ENCODE data around the gene LRRC4C.

Gene LRRC4C

GRCh38 chr11:41334007-41334933 lies 125.2 kb downstream of the LRRC4C start:
- in situ Hi-C loops (cut with HindIII; ENCODE audit: low sequenced_read_pairs), result no loop called here

GRCh38 chr11:41333357-41333756 lies 126.1 kb downstream of the LRRC4C start:
- in situ Hi-C loops (cut with HindIII; ENCODE audit: low sequenced_read_pairs), result no loop called here

- in situ Hi-C loops (cut with HindIII; ENCODE audit: low sequenced_read_pairs), result no loop called here
Measured at GRCh38 chr11:41328324-41328723, 131.1 kb downstream of the LRRC4C start.

- in situ Hi-C loops (cut with HindIII; ENCODE audit: low sequenced_read_pairs), result loop anchor here (5.0 kb wide), 1 partner anchor 71 kb away; no protein-coding TSS in a partner anchor
Measured at GRCh38 chr11:41323446-41323845, 136.0 kb downstream of the LRRC4C start.

- in situ Hi-C loops (cut with HindIII; ENCODE audit: low sequenced_read_pairs), result loop anchor here (5.0 kb wide), 1 partner anchor 68 kb away; no protein-coding TSS in a partner anchor
Measured at GRCh38 chr11:41320653-41321052, 138.8 kb downstream of the LRRC4C start.

GRCh38 chr11:41320238-41320637 lies 139.2 kb downstream of the LRRC4C start:
- in situ Hi-C loops (cut with HindIII; ENCODE audit: low sequenced_read_pairs), result loop anchor here (5.0 kb wide), 1 partner anchor 68 kb away; no protein-coding TSS in a partner anchor

GRCh38 chr11:41319434-41319833 lies 140.0 kb downstream of the LRRC4C start:
- in situ Hi-C loops (cut with HindIII; ENCODE audit: low sequenced_read_pairs), result no loop called here

- in situ Hi-C loops (cut with HindIII; ENCODE audit: low sequenced_read_pairs), result no loop called here
Measured at GRCh38 chr11:41316751-41317150, 142.7 kb downstream of the LRRC4C start.

GRCh38 chr11:41313226-41313625 lies 146.2 kb downstream of the LRRC4C start:
- in situ Hi-C loops (cut with HindIII; ENCODE audit: low sequenced_read_pairs), result no loop called here

GRCh38 chr11:41309716-41310115 lies 149.7 kb downstream of the LRRC4C start:
- in situ Hi-C loops (cut with HindIII; ENCODE audit: low sequenced_read_pairs), result no loop called here

- in situ Hi-C loops (cut with HindIII; ENCODE audit: low sequenced_read_pairs), result no loop called here
Measured at GRCh38 chr11:41309111-41309522, 150.3 kb downstream of the LRRC4C start.

- in situ Hi-C loops (cut with HindIII; ENCODE audit: low sequenced_read_pairs), result no loop called here
Measured at GRCh38 chr11:41308286-41308685, 151.2 kb downstream of the LRRC4C start.

- in situ Hi-C loops (cut with HindIII; ENCODE audit: low sequenced_read_pairs), result no loop called here
Measured at GRCh38 chr11:41307296-41308080, 152.0 kb downstream of the LRRC4C start.

- in situ Hi-C loops (cut with HindIII; ENCODE audit: low sequenced_read_pairs), result no loop called here
Measured at GRCh38 chr11:41306431-41306830, 153.0 kb downstream of the LRRC4C start.

GRCh38 chr11:41301023-41301422 lies 158.4 kb downstream of the LRRC4C start:
- in situ Hi-C loops (cut with HindIII; ENCODE audit: low sequenced_read_pairs), result no loop called here

- in situ Hi-C loops (cut with HindIII; ENCODE audit: low sequenced_read_pairs), result no loop called here
Measured at GRCh38 chr11:41289408-41289807, 170.0 kb downstream of the LRRC4C start.

- in situ Hi-C loops (cut with HindIII; ENCODE audit: low sequenced_read_pairs), result no loop called here
Measured at GRCh38 chr11:41286751-41287150, 172.7 kb downstream of the LRRC4C start.

- in situ Hi-C loops (cut with HindIII; ENCODE audit: low sequenced_read_pairs), result no loop called here
Measured at GRCh38 chr11:41284354-41284753, 175.1 kb downstream of the LRRC4C start.

- in situ Hi-C loops (cut with HindIII; ENCODE audit: low sequenced_read_pairs), result no loop called here
Measured at GRCh38 chr11:41283191-41283930, 176.1 kb downstream of the LRRC4C start.

GRCh38 chr11:41282395-41282794 lies 177.1 kb downstream of the LRRC4C start:
- in situ Hi-C loops (cut with HindIII; ENCODE audit: low sequenced_read_pairs), result no loop called here
